GM12873 (cell line): Measurements from ENCODE around the gene TMEM98.

Experiments used
- CTCF ChIP-seq: IDR thresholded peaks from 2 replicates; pipeline ENCODE4 v1.5.1; 2012; ENCODE audit warnings: low read depth, mild to moderate bottlenecking, moderate library complexity, low read length, control low read depth; ENCODE audit not compliant: insufficient read depth; ENCODE audit errors: missing control alignments

Gene TMEM98

GRCh38 chr17:32929588-32929987 lies 1.6 kb downstream of the TMEM98 start:
- TF ChIP-seq CTCF: no peak

- TF ChIP-seq CTCF: no peak
Measured at GRCh38 chr17:32930512-32930911, 2.6 kb downstream of the TMEM98 start.

GRCh38 chr17:32931686-32932085 lies 3.7 kb downstream of the TMEM98 start:
- no peak for TF ChIP-seq CTCF

GRCh38 chr17:32933881-32934280 lies 5.9 kb downstream of the TMEM98 start:
- no peak for TF ChIP-seq CTCF

- TF ChIP-seq CTCF: no peak
Measured at GRCh38 chr17:32935726-32936125, 7.8 kb downstream of the TMEM98 start.

- no peak for TF ChIP-seq CTCF
Measured at GRCh38 chr17:32936186-32936893, 8.4 kb downstream of the TMEM98 start.

- TF ChIP-seq CTCF: peak; percentile 92
Measured at GRCh38 chr17:32936894-32937500, 9.0 kb downstream of the TMEM98 start.
